Small intestine (tissue), 7 donors: ENCODE results near the gene SERTAD3. TPM values are rescaled to one million over a fixed set of nuclear protein-coding genes. Genes with fewer than 3 reads are reported as not detected.
"Not testable (repeated sequence)": the region's sequence is repeated elsewhere in the genome, so short reads cannot be mapped to it uniquely, and the experiment has no call there.

Source experiments
- DNase-seq, 2 donors: peaks; one replicate each; pipeline versions ENCODE4 v3.0.0 to v3.0.0-alpha.2; 2013
- FAIRE-seq: peaks from 2 replicates; lab custom pipeline; 2012; peaks lifted over from hg19 to GRCh38; lab: Jason Lieb, UNC
- H3K27ac ChIP-seq, 3 donors: one replicate each; pipeline ENCODE4 v1.5.1; 2013; ENCODE audit warnings: low read length in 2 of 3, mild to moderate bottlenecking in 2 of 3, control low read depth in 1 of 3, inconsistent platforms in 1 of 3, low read depth in 1 of 3, moderate library complexity in 1 of 3
- H3K27me3 ChIP-seq, 3 donors: one replicate each; pipeline ENCODE4 v1.6.1; 2013; ENCODE audit warnings: low read length in 3 of 3, inconsistent platforms in 1 of 3; ENCODE audit not compliant: control insufficient read depth in 3 of 3, insufficient read depth in 3 of 3
- H3K36me3 ChIP-seq, 3 donors: one replicate each; pipeline ENCODE4 v1.6.1; 2013; ENCODE audit warnings: low read length in 3 of 3, inconsistent platforms in 1 of 3, low read depth in 1 of 3, mild to moderate bottlenecking in 1 of 3, moderate library complexity in 1 of 3; ENCODE audit not compliant: control insufficient read depth in 3 of 3, insufficient read depth in 2 of 3
- H3K4me1 ChIP-seq, 3 donors: one replicate each; pipeline ENCODE4 v1.6.1; 2013; ENCODE audit warnings: low read length in 2 of 3, inconsistent platforms in 1 of 3, low read depth in 1 of 3, mild to moderate bottlenecking in 1 of 3, moderate library complexity in 1 of 3; ENCODE audit not compliant: control insufficient read depth in 3 of 3, insufficient read depth in 2 of 3
- H3K4me3 ChIP-seq, 3 donors: one replicate each; pipeline ENCODE4 v1.5.1; 2013; ENCODE audit warnings: low read length in 3 of 3, control low read depth in 1 of 3, inconsistent platforms in 1 of 3, low read depth in 1 of 3, mild to moderate bottlenecking in 1 of 3, moderate library complexity in 1 of 3
- H3K9me3 ChIP-seq, 2 donors: one replicate each; pipeline ENCODE4 v1.6.1; 2013; ENCODE audit warnings: low read depth in 1 of 2, low read length in 1 of 2; ENCODE audit not compliant: control insufficient read depth in 2 of 2, insufficient read depth in 1 of 2
- WGBS, 3 donors: extraction: QIAGEN DNeasy Blood & Tissue Kit; methylation state at CpG; one replicate each; pipeline ENCODE4 v1.1.7; 2013; 5-methylcytosine and 5-hydroxymethylcytosine counted together
- polyA plus RNA-seq, 4 donors: library from polyadenylated mRNA; stranded (reverse) in 3 of 4; unstranded in 1 of 4; fragments of 200-250 nt in 3 of 4; fragments of 120-200 nt in 1 of 4; gene quantifications; one replicate each; pipeline versions ENCODE4 v1.2.1 to v1.2.3, GENCODE V29; 2013
- donor health status: healthy with polysubstance abuse.
- donor health status: control.
- donor health status: control.
- donor health status: Bipolar disorder and iron deficiency.
- donor health status: healthy.

Gene SERTAD3
- polyA plus RNA-seq, 4 donors: 21.3 to 31.3 (median 28.0) TPM

DNA sequence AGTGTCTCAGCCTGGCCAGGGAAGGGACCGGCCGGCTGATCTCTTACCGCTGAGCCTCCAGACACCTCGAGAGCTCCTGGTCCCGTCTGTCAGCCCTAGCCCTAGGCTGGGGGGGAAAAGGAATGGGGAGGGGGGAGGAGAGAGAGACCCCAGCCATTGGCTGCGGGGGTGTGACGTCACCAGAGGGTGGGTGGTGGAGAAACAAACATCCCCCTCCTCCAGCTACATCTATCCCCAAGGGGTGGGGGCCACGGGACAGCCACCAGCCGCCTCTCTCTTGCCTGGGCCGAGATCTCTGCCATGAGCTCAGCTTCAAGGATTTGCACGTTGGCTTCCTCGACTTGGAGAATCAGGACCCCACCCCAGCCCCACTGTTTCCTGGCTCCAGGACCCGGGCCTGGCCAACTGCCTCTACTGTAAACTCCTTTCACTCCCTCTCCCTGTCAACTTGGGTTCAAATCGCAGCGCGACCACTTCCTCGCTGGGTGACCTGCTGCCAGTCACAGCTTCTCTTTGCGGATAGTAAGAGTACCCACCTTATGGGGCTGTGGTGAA lies 30.8 kb downstream of the SERTAD3 start, which contains the start of gene PRX:
Gene PRX (minus strand): TSS at position 88 of the 555 bp plus-strand sequence. CDS start 5,446 bp downstream, outside the sequence.
- no peak within 1 kb of the TSS for H3K4me3 ChIP-seq
- peaks cover 0 to 27% (median 0%) of the 10 kb centered on the region in 3 donors for H3K4me1 ChIP-seq
- 37 to 62% (median 62%) methylated on average over 13 to 18 of the region's 18 CpGs for WGBS, 3 donors
- FAIRE-seq (no peak), DNase-seq (no peak)
- no peaks in the 10 kb centered on the region for H3K36me3 ChIP-seq
- no peak within 1 kb of the TSS for H3K27ac ChIP-seq
- H3K9me3 ChIP-seq: no peaks in the 10 kb centered on the region
- H3K27me3 ChIP-seq: peaks cover 0 to 4% (median 0%) of the 10 kb centered on the region in 3 donors

DNA sequence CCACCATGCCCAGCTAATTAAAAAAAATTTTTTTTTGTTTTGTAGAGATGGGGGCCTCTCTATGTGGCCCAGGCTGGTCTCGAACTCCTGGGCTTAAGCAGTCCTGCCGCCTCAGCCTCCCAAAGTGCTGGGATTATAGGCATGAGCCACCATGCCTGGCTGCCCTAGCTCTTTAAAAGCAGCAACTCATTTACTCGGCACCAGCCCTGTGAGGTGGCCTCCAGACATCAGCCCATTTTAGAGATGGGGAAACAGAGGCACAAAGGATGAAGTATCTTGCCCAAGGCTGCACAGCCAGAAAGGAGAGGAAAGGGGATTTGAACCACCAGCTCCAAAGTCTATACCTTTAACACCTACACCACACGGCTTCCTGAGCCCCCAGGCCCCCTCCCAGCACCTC lies 31.3 kb downstream of the SERTAD3 start:
- 76 to 89% (median 86%) methylated on average over 3 to 4 of the region's 4 CpGs for WGBS, 3 donors
- peaks cover 0 to 27% (median 0%) of the 10 kb centered on the region in 3 donors for H3K4me1 ChIP-seq

DNA sequence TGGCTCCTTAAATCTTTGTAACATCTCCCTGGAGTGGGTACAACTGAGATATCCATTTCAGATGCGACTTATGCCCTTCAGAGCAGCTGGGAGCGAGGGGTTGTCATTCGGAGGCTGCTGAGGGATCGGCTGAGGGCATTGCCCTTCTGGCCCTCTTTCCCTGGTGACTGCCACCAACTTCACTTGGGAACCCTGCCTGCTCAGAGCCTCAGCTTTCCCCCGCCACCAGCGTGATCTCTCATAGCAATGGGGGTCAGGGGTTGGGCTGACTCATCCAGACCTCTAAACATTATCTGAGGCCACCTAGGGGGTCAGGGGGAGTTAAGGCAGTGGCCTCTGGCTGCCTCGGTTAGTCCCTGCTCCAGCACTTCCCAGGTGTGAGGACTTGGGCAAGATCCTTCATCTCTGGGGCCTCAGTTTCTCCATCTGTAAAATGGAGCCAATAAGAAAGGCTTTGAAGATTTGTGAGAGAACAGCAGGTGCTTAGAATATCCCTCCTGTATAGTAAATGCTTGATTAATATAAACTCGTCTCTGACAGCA lies 32.1 kb downstream of the SERTAD3 start:
- FAIRE-seq (no peak), DNase-seq (no peak)
- 69 to 72% (median 72%) methylated on average over 8 of the region's 8 CpGs for WGBS, 3 donors
- H3K4me3 ChIP-seq: no peak overlapping the region
- no peaks in the 10 kb centered on the region for H3K36me3 ChIP-seq
- peaks cover 0 to 4% (median 0%) of the 10 kb centered on the region in 3 donors for H3K27me3 ChIP-seq
- H3K27ac ChIP-seq: no peak overlapping the region
- H3K9me3 ChIP-seq: no peaks in the 10 kb centered on the region
- H3K4me1 ChIP-seq: peaks cover 0 to 19% (median 0%) of the 10 kb centered on the region in 3 donors

More for the DNA sequence above, 31.3 kb downstream of the SERTAD3 start:
- Histone ChIP-seq H3K4me3 (no peak overlapping the region), H3K9me3 (no peaks in the 10 kb centered on the region), H3K27ac (no peak overlapping the region), H3K36me3 (no peaks in the 10 kb centered on the region), H3K27me3 (peaks cover 0 to 4% (median 0%) of the 10 kb centered on the region in 3 donors)
- FAIRE-seq (no peak), DNase-seq (no peak)

DNA sequence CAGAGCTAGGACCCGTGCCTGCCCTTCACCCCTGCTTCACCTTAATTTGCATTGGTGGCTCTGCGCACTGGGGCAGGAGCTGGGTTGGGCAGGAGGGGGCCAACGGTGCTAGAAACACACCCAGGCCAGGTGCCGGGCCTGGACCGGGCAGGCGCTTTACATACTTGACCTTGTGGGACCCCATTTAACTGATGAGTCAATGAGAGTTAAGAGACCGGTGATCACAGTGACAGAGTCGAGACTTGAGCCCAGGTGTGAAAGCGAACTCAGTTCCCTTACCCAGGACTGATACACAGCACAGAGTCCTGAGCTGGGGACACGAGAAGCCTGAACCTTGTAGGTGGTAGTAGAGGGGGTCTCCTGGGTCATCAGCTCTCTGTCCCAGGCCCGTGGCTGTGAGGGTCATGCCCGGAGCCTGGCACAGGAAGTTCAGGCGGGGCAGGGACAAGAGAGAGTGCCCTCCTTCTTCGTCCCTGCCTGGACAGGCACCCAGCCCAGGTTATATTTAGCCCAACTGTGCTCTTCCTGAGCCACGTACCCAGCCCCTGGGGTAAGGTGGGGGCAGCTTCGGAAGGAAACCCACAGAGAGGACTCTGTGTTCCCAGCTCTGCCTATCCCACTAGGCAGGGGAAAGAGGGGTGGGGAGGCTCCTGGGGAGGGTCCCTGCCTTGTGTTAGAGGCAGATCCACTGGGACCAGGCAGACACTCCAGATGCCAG lies 32.9 kb downstream of the SERTAD3 start:
- H3K4me3 ChIP-seq: no peak overlapping the region
- peak overlapping the region in 1 of 3 donors; percentile 41 for H3K27ac ChIP-seq
- no peaks in the 10 kb centered on the region for H3K9me3 ChIP-seq
- FAIRE-seq: no peak
- H3K4me1 ChIP-seq: peaks cover 0 to 15% (median 0%) of the 10 kb centered on the region in 3 donors
- DNase-seq: no peak
- H3K27me3 ChIP-seq: peaks cover 0 to 4% (median 0%) of the 10 kb centered on the region in 3 donors
- WGBS, 3 donors: 20 to 41% (median 32%) methylated on average over 16 of the region's 16 CpGs
- no peaks in the 10 kb centered on the region for H3K36me3 ChIP-seq

DNA sequence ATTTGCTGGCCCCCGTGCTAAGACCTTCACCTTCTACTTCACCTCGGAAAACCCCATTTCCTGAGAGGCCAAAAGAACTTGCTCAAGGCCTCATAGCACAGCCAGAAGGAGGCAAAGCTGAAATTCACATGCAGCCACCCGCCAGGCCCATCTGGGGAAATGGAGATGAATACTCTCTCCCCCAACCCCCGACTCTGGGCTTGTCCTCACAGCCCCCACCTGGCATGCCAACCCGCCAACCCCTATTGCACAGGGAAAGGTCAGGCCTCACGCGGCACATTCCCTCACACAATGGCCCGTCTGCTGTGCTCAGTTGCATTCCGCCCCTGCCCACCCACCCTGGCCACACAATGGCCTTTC lies 34.1 kb downstream of the SERTAD3 start:
- H3K27ac ChIP-seq: no peak overlapping the region
- no peak overlapping the region for H3K4me3 ChIP-seq
- H3K36me3 ChIP-seq: no peaks in the 10 kb centered on the region
- FAIRE-seq (no peak), DNase-seq (no peak)
- H3K4me1 ChIP-seq: peaks cover 0 to 10% (median 0%) of the 10 kb centered on the region in 3 donors
- WGBS, 3 donors: 73 to 80% (median 76%) methylated on average over 9 of the region's 9 CpGs
- H3K9me3 ChIP-seq: no peaks in the 10 kb centered on the region
- peaks cover 0 to 4% (median 0%) of the 10 kb centered on the region in 3 donors for H3K27me3 ChIP-seq

DNA sequence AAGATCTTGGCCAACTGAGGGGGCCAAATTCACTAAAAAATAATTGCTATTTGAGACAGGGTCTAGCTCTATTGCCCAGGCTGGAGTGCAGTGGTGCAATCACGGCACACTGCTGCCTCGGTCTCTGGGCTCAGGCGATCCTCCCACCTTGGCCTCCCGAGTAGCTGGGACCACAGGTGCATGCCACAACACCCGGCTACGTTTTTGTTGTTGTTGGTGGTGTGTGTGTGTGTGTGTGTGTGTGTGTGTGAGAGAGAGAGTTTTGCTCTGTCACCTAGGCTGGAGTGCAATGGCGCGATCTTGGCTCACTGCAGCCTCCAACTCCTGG lies 35.6 kb downstream of the SERTAD3 start:
- WGBS, 3 donors: 82 to 85% (median 83%) methylated on average over 8 of the region's 8 CpGs
- H3K27me3 ChIP-seq, FAIRE-seq, DNase-seq, H3K9me3 ChIP-seq, H3K36me3 ChIP-seq, H3K4me3 ChIP-seq, H3K27ac ChIP-seq, H3K4me1 ChIP-seq: not testable (repeated sequence)

DNA sequence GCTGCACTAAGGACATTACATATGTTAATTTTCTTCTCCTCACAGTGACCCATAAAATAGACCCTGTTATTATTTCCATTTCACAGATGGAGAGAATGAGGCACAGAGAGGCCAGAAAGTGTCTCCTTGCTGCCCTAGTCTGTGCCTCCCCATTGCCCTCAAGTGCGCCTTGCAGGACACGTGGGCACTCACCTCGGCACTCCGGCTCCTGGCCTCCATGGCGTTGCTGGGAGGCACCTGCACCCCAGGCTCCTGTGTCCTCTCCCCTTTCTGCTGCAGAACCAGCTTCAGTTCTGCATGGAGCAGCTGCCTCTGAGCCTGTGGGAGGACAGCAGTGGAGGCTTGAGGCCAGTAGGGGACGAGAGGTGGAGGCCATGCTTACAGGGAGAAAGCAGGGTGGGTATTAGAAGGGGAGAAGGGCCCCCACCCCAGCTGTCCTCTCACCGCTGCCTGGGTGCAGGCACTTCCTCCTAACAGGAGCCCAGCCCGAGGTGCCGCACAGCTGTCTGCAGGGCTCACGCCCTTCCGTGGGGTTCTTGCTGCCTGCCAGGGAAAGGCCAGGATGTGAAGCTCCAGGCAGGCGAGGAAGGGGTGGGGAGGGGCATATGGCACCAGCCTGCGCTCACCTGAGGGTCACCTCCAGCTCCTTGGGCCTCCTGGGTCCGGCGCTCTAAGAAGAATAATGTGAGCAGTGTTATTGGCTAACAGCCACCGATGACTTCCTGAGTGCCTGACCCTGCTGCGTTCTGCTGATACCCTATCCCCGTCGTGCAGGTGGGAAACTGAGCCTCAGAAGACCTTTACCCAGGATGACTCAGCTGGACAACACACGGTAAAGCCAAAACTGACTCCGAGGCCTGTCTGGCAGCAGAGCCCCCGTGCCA lies 36.2 kb downstream of the SERTAD3 start:
- FAIRE-seq: no peak
- Histone ChIP-seq H3K36me3 (no peaks in the 10 kb centered on the region), H3K4me3 (no peak overlapping the region), H3K27me3 (no peaks in the 10 kb centered on the region), H3K4me1 (peaks cover 0 to 11% (median 0%) of the 10 kb centered on the region in 3 donors), H3K9me3 (no peaks in the 10 kb centered on the region), H3K27ac (no peak overlapping the region)
- DNase-seq: no peak
- WGBS, 3 donors: 20 to 50% (median 28%) methylated on average over 21 to 22 of the region's 22 CpGs
